Ectodermal cell (in vitro differentiated cells): ENCODE data around the gene TOR2A.

ENCODE experiments used
- H3K27ac ChIP-seq: 2 replicates; pipeline ENCODE4 v1.7.0; 2013; ENCODE audit warnings: mild to moderate bottlenecking, low read depth, low read length; ENCODE audit not compliant: insufficient read depth, poor library complexity, severe bottlenecking
- H3K27me3 ChIP-seq: 2 replicates; pipeline ENCODE4 v1.7.0; 2013; ENCODE audit warnings: mild to moderate bottlenecking, low read length; ENCODE audit not compliant: insufficient read depth, control insufficient read depth, poor library complexity, severe bottlenecking
- H3K36me3 ChIP-seq: one replicate; pipeline ENCODE4 v1.7.0; 2013; ENCODE audit warnings: low read length; ENCODE audit not compliant: control insufficient read depth, insufficient read depth
- H3K4me1 ChIP-seq: one replicate; pipeline ENCODE4 v1.7.0; 2013; ENCODE audit warnings: low read length; ENCODE audit not compliant: control insufficient read depth, insufficient read depth
- H3K4me3 ChIP-seq: 2 replicates; pipeline ENCODE4 v1.7.0; 2013; ENCODE audit warnings: low read depth, low read length, control low read depth; ENCODE audit not compliant: insufficient read depth
- H3K9me3 ChIP-seq: 2 replicates; pipeline ENCODE4 v1.7.0; 2013; ENCODE audit warnings: mild to moderate bottlenecking, low read length, moderate library complexity; ENCODE audit not compliant: control insufficient read depth
- WGBS, 2 experiments: methylation state at CpG; one replicate each; pipeline ENCODE4 v1.1.7; 2013; ENCODE audit warnings: missing lambda C conversion rate in 2 of 2; 5-methylcytosine and 5-hydroxymethylcytosine counted together

TOR2A gene

DNA sequence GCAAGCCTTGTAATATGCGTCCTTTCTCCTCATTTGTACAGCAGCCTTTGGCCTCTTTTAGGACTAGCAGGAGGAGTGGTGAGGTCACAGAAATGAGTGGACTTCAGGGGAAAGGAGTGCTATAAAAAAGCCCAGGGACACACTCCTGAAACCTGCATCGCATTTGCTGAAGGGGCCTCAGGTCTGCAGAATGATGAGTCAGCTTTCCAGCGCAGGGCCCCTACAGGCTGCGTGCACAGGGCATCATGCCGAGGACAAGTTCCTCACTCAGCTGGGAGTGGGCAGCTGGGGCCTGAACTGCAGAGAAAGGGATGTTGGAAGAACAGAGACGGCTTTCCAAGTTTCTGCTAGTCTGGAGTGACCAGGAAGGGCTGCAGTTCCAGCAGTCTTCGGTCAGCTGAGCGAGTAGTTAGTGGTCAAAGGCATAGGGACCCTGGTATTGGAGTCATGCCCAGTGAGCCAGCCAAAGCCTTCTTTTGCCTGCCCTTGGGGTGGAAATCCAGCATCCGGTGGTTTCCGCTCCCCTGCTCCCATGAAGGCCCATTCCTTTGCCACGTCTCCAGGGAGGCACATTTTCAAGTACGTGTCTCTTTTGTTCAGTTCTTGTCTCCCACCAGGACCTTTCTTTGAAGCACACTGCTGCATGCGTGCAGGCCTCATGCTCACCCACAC is 45.6 kb downstream of the TOR2A start:
- no peak overlapping the region for H3K27ac ChIP-seq
- no peaks in the 10 kb centered on the region for H3K36me3 ChIP-seq
- H3K4me1 ChIP-seq = no peaks in the 10 kb centered on the region
- WGBS, 2 experiments = 94 to 95% methylated on average over 13 of the region's 13 CpGs
- no peaks in the 10 kb centered on the region for H3K9me3 ChIP-seq
- no peaks in the 10 kb centered on the region for H3K27me3 ChIP-seq
- H3K4me3 ChIP-seq = no peak overlapping the region

DNA sequence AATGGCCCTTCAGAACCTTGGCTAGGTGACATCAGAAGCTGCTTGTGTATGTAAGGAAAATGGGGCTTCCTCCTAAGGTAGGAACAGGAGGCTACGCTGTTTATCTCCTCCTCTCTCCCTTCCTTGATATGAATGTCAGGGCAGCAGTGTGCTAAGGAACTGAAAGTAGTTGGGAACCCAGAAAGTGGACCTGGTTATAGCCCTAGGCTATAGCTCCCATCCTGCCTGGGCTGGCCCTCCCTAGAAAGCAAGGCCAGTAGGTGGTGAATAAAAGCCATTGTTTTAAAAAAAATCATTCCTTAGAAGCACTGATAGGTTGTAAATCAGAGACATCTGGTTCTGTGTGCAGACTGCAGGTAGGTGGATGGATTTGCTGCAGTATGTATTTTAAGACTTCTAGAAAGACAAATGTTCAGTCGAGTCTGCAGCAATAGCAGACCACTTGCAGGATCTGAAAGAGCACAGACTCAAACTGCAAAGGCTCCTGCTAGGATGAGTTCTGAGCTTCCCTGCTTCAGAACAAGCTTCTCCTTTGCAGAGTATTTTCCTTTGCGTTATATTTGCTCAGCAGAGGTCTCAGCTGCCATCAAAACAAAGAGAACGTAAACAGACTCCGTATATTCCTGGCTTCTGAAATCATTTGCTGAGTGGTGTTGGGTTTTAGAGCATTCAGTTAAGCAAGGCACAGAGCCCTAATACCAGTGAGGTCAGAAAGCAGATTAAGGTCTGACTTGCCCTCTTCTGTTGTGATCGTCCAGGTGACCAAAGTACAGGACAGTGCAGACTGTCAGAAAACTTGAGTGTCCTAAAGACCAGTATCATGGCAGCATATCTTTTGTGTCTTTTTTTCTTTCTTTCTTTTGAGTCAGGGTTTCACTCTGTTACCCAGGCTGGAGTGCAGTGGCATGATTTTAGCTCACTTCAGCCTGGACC is 48.4 kb downstream of the TOR2A start:
- no peaks in the 10 kb centered on the region for H3K9me3 ChIP-seq
- H3K27ac ChIP-seq = no peak overlapping the region
- no peaks in the 10 kb centered on the region for H3K27me3 ChIP-seq
- no peaks in the 10 kb centered on the region for H3K36me3 ChIP-seq
- H3K4me3 ChIP-seq = no peak overlapping the region
- no peaks in the 10 kb centered on the region for H3K4me1 ChIP-seq
- WGBS, 2 experiments = 93 to 95% methylated on average over 6 of the region's 6 CpGs

DNA sequence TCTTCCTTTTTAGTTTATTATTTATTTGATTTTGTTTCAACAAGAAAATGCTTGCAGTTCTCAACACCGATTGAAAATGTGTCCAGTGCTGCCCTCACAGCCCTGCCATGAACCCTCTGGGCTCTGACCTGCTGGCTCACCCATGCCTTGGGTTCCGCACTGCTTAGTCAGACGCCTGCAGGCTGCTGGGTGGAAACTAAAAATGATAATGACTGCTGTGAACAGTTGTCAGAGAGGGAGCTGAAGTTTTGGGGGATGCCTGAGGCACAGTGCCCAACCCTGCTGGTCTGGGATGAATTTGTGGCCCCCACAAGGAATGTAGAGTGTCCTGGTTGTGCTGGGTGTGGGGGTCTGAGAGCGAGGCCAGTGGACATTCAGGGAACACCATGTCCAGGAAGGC is 50.5 kb downstream of the TOR2A start:
- Histone ChIP-seq H3K4me1 (no peaks in the 10 kb centered on the region), H3K36me3 (no peaks in the 10 kb centered on the region), H3K27me3 (no peaks in the 10 kb centered on the region), H3K27ac (no peak overlapping the region), H3K4me3 (no peak overlapping the region), H3K9me3 (no peaks in the 10 kb centered on the region)
- WGBS, 2 experiments = 94 to 98% methylated on average over 4 of the region's 4 CpGs

DNA sequence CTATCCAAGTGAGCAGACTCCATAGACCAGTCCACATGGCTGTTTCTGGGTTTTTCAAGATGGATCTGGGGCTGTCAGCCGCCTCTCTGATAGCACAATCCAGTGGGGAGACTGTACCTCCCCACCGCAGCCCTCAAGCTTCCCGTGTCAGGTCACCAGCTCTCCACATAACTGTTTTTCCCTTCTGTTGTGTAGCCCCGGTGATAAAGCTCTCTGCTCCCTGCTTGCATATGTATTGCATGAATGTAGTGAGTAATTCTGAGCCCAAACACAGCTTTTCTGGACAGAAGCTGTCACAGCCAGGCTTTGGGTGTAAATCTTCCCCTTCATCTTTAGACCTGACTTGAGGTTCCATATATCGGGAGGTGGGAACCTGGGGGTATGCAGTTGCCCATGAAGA is 51.4 kb downstream of the TOR2A start:
- no peaks in the 10 kb centered on the region for H3K36me3 ChIP-seq
- H3K4me1 ChIP-seq = no peaks in the 10 kb centered on the region
- no peaks in the 10 kb centered on the region for H3K9me3 ChIP-seq
- WGBS, 2 experiments = 91 to 94% methylated on average over 5 of the region's 5 CpGs
- no peak overlapping the region for H3K27ac ChIP-seq
- H3K4me3 ChIP-seq = no peak overlapping the region
- no peaks in the 10 kb centered on the region for H3K27me3 ChIP-seq

DNA sequence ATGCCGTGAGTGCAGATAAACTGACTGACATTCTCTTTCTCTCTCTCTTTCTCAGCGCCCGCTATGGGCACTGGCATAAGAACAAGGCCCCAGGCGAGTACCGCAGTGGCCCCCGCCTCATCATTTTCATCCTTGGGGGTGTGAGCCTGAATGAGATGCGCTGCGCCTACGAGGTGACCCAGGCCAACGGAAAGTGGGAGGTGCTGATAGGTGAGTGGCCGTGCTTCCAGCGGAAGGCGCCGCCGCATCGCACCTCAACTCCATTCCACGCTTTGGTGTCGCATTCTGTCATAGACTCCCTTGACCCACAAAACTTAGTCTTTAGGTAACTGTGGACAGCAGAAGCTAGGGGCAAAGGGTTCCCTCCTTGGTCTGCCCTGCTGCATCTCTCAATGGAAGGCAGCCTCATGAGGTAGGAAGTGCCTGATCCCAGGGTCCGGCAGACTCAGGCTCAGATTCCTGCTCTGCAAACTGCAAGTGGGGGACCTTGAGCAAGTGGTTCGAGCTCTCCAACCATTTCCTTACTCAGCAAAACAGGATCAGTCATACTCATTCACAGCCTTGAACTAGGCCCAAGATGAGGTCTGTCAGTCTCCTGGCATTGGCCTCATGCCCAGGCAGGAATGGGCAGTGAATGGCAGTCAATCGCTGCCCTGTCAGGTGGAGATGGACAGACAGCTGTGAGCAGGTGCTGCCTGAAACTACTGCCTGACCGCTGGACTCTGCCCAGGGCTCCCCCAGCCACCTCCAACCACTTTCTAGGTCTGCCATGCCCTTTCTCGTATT is 52.5 kb downstream of the TOR2A start:
- no peaks in the 10 kb centered on the region for H3K4me1 ChIP-seq
- H3K27me3 ChIP-seq = no peaks in the 10 kb centered on the region
- 94 to 96% methylated on average over 23 of the region's 23 CpGs for WGBS, 2 experiments
- H3K4me3 ChIP-seq = no peak overlapping the region
- no peaks in the 10 kb centered on the region for H3K9me3 ChIP-seq
- no peaks in the 10 kb centered on the region for H3K36me3 ChIP-seq
- H3K27ac ChIP-seq = no peak overlapping the region
